Stimulated activated CD8-positive, alpha-beta memory T cell treated with anti-CD3 and anti-CD28 coated beads, Interleukin-7, amount 100 ng/mL, for 48 hours (primary cell): Measurements from ENCODE around the gene NFATC1.
"Not testable (repeated sequence)": the region's sequence is repeated elsewhere in the genome, so short reads cannot be mapped to it uniquely, and the experiment has no call there.

Experiments
- DNase-seq, 2 donors: peaks; one replicate each; pipeline ENCODE4 v3.0.0-alpha.2; 2020; ENCODE audit warnings: low read depth in 1 of 2; ENCODE audit errors: extremely low read depth in 1 of 2

Gene NFATC1

DNA sequence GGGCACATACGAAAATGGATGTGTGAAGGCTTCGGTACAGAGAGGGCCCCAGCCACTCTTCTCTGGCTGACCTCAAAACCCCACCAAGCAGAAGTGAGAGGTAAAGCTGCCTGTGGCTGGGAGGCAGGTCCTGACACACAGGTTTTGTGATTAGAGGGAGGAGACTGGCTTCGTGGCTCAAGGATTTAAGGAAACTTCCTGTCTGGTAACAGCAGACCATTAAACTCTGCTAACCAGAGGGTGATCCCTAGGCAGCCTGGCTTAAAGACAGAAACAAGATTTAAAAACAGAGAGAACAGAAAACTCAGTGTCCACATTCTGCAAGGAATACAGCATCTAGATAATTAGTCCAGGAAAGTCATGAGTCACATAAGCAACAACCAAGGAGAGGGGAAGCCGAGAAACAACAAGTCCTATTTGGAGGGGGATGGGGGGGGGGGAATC, 101.9 kb downstream of the NFATC1 start:
- no peak for DNase-seq

DNA sequence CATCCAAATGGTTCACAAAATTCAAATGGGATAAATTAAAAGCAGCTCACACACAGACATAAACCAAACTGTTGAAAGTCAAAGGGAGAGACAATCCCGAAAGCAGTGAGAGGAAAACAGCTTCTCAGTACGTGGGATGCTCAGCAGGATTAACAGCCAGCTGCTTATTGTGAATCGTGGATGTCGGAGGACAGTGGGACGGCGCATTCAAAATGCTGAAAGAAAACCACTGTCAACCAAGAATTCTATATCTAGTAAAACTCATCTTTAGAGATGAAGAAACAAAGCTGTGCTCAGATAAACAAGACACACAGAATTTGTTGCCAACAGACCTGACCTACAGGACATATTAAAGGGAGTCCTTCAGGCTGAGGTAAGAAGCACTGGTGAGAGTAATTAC, 102.9 kb downstream of the NFATC1 start:
- DNase-seq: no peak

DNA sequence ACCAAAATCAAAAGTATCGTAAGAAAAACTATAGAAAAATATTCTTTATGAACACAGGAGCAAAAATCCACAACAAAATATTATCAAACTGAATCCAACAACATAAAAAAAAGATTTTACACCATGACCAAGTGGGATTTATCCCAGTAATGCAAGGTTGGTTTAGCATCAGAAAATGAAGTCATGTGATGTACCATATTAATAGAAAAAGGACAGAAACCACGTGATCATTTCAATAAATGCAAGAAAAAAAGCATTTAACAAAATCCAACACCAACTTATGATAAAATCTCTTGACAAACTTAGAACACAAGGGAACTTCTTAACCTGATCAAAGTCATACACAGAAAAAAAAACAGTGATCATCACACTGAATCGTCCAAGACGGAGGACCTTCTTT, 105.3 kb downstream of the NFATC1 start:
- DNase-seq: no peak

DNA sequence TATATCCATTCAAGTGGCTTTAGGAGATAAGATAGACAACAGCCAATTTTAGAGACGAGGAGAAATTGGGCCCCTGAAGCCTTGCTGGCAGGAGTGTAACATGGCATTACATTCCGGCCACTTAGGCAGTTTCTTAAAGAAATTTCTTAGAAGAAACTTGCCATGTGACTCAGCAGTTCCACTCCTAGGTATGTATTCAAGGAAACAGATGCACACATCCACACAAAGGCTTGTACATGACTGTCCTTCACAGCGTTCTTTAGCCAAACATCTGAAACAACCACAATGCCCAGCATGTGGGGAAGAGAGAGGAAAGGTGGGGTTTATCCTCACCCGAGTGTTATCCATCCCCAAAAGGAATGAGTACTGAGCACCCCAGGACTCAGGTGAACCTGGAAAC, 107.1 kb downstream of the NFATC1 start:
- DNase-seq: no peak

DNA sequence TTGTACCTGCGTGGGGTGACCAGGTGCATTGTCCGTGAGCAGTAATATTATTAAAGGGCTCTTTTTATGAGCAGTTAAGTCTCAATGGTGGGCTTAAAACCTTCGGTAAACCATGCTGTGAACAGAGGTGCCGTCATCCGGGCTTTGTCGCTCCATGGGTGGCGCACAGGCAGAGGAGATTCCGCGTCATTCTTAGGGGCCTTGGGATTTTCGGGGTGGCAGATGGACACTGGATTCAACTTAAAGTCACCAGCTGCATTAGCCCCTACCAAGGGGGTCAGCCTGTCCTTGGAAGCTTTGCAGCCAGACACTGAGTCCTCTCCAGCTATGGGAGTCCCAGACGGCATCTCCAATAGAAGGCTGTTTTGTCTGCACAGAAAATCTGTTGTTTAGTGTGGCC, 107.7 kb downstream of the NFATC1 start:
- no peak for DNase-seq

DNA sequence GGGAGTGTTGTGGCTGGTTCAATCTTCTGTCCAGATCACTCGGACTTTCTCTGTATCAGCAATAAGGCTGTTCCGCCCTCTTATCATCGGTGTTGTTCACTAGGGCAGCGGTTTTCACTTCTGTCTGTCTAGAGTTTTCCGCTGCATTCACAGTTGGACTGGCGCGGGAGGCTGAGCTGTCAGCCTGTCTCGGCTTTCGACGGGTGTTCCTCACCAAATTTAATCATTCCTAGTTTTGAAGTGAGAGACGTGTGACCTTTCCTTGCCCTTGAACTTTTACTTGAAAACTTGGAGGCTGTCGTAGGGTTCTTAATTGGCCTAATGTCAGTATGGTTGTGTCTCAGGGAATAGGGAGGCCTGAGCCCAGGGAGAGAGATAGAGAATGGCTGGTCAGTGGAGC, 108.3 kb downstream of the NFATC1 start:
- no peak for DNase-seq

DNA sequence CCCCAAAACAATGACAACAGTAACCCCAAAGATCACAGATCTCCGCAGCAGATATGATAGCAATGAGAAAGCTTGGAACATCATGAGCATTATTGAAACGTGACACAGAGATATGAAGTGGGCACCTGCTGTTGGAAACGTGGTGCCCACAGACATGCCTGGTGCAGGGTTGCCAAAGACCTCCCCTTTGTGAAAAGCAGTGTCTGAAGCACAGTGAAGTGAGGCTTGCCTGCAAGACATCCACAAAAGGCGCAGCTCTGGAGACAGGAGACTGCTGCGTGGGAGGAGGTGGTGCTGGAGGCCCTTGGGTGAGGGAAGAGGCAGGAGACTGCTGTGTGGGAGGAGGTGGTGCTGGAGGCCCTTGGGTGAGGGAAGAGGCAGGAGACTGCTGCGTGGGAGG, 108.8 kb downstream of the NFATC1 start:
- DNase-seq: not testable (repeated sequence)

DNA sequence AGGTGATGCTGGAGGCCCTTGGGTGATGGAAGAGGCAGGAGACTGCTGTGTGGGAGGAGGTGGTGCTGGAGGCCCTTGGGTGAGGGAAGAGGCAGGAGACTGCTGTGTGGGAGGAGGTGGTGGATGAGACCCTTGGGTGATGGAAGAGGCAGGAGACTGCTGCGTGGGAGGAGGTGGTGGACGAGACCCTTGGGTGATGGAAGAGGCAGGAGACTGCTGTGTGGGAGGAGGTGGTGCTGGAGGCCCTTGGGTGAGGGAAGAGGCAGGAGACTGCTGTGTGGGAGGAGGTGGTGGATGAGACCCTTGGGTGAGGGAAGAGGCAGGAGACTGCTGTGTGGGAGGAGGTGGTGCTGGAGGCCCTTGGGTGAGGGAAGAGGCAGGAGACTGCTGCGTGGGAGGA, 109.7 kb downstream of the NFATC1 start:
- not testable (repeated sequence) for DNase-seq

DNA sequence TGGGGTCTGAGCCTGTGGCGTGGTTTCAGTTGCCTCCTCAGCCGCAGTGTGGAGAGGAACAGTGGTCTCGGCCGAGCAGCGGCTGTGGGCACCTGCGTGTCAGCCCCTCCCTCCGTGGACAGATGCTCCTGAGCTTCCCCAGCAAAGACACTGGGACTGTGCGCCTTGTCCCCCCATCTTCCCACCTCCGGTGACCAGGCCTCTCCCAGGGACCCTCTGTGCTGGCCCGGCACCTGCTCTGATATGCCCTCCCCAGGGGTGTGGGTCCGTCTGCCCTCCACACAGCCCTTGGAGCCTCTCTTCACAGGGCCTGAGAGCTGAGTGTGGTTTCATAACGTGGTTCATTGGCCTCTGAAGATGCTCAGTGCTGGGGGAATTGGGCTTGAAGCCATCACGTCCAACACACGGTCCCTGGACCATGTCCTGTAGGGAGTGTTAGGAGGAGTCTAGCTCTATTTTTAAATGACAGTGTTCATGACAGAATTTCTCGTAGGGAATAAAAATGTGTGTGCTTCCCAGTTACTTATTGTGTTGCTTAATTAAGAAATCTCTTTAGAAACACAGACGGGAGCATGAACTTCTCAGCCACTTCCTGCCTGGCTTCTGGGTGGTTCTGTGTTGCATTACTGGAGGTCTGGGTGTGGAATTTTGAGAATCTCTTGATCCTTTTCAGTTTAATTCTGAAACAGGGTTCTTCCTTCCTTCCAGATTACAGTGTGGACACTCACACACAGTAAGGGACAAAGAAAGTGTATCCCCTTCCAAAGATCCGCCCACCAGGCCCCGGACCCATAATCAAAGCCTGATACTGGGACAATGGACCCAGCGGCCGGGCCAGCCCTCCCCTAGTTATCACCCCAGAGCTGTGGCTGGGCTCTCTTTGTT, 110.7 kb downstream of the NFATC1 start:
- DNase-seq: no peak

DNA sequence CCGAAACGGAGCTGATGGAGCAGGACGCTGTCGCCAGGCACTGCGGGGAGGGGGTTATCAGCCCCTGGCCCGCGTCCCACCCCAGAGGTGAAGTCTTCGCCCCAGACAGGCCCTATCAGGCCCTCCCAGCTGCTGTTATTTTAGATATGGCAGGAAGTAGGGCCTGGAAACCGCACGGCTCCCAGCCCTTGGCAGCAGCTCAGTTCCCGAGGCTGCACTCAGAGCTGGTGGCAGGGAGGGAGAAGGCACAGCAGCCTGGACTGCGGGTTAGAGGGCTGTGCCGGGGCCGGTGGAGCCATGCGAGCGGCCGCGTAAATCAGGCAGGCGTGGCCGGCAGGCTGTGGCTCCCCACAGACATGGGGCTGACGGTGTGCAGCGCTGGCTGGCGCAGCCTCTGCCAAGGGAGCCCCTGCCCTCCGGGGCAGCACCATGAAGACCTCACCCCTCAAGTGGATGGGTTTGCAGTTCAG, 111.4 kb downstream of the NFATC1 start:
- DNase-seq: no peak

DNA sequence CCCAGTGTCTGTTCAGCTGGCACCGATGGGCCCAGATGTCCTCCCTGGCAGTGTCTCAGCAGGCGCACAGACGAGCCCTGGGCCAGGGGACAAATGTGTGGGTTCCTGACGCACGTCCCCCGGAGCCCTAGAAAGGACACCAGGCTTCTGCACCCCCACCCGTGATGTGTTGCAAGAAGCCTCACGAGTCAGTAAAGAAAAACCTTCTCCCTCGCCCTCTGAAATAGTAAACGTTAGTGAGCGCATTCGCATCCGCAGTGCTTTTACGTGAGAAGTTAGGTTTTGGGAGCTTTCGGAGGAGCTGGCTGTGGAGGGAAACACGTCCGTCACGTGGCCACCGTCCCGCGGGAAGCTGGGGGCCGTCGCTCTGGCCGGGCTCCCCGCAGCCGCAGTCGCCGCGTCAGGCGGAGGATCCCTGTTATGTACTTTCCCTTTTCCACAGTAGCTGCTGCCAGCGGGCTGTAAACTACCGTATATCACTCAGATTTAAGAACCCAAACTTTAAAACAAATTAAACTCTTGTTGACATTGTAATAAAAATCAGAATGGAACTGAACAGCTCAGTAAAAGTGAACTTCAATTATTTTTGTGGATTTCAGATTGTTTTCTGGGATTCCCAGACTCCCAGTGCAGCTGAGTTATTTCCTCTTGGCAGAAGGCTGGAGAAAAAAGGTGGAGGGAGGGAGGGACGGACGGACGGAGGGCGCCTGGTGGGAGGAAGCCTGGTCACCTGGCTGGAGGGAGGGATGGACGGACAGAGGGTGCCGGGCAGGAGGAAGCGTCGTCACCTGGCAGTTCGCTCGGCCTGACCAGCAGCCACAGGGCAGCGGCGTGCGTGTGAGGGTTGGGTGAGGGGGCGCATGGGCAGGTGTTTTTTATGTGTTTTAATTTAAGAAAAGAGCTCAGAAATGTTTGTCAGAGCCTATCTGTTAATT, 112.1 kb downstream of the NFATC1 start:
- no peak for DNase-seq

DNA sequence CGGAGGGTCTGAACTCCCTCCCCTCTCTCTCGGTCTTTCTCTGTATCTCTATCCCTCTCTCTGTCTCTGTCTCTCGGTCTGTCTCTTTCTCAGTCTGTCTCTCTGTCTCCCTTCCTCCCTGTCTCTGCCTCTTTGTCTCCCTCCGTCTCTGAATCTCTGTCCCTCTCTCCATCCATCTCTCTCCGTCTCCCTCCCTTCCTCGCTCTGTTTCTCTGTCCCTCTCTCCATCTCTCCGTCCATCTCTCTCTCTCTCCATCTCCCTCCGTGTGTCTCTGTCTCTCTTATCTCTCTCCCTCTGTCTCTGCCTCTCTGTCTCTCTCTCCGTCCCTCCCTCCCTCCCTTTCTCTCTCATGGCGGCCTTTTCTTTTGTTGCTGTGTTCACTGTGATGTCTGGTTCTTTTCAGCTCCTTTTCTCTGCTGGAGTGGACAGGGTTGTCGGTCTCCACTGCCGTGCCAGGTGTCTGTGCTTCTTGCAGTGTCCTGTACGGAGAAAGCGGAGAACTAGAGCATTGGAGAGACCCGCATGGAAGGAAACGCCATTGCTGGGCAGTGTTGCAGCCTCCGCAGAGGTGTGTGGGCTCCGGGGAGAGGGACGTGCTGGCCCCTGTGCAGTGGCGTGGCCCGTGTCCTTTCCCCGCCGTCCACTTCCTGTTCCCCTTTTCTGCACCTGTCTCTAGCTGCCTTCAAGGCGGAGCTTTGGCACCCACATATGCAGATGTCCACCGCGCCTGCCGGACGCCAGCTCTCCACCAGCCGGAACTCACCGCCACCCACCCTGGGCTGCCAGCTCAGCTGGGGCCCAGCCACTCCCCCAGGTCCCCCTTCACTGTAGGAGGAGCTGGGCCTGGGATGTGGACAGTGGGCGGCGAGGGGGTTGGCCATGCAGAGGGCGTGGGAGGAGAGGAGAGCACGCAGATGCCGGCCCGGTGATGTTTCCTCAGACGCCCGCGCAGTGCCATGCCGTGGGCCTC, 113.1 kb downstream of the NFATC1 start:
- no peak for DNase-seq

DNA sequence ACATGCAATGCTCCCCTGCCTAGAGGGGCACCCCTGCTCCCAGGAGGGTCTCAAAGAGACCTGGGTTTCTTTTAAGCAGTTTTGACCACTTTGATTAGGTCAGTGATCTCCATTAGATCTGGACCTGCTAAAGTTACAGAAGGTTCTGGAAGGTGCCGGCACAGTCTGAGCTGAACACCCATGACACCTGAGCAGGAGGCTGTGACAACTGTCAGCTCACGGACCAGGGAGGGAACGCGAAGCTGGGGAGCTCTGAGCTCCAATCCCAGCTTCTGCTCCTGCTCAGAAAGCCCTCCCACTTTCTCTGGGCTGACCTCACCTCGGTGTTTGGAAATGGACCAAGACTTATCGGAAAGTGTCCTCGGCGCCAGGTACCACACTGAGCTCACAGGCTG, 113.8 kb downstream of the NFATC1 start:
- no peak for DNase-seq

DNA sequence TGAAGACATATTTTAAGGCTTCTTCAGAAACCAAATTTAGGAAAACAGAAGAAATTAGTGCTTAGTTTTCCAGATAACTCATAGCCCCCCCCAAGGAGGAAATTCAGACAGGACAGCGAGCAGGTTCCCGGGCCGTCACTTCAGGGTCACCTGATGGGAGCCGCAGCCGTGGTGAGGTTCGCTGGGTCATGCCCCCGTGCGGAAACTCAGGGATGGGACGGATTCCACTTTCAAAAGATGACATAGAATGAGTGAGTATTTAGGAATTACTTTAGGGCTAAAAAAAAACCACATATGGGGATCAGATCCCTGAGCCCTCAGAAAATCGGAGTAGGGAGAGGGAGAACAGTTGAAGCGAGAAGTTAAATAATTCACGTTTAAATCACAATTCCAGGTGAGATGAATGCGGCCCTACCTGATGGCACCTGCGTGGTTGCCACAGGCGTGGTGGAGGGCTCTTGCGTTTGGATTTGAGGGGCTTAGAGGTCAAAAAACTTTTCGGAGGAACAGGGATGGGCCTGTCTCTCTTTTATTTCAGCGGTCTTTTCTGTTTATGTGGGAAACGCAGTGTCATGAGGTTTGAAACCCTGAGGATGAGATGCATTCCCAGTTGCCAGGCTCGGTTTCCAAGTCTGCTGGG, 114.4 kb downstream of the NFATC1 start:
- DNase-seq: no peak

DNA sequence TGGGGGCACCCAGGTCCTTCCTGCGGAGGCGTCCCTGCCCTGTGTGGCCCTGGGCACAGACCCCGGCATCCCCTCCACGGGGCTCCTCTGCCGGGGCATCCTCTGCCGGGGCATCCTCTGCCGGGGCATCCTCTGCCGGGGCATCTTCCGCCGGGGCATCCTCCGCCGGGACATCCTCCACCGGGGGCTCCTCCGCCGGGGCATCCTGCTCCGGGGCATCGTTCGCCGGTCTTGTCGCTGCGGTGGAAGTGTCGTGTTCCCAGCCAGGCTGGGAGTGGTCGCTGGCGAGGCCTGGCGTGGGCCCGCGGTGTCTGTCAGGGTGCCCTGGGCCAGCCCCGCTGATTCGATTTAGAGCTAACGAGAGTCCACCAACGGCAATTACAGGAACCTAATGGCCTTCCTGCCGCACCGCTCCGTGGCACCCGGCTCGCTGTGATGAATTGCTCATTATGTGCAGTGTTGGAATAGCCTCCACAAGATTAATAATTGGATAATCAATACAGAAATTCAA, 115.1 kb downstream of the NFATC1 start:
- DNase-seq: no peak

DNA sequence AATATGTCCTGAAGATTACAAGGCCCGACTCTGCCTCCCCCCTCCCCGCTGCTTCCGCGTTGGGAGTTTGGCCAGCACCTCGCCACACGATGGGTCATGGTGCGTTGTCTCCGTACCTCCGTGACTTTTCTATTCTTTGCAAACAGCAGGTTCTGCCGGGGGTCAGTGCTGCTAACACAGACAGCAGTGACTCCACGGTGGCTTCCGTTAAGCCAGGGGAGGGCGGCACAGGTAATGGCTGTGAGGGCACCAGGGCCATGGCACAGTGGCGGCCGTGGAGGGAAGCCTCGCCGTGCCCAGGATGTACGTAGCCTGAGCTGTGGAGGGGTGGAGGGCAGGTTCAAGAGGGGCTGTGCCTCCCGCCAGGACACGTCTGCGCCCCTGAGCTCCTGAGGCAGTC, 115.5 kb downstream of the NFATC1 start:
- DNase-seq: no peak

DNA sequence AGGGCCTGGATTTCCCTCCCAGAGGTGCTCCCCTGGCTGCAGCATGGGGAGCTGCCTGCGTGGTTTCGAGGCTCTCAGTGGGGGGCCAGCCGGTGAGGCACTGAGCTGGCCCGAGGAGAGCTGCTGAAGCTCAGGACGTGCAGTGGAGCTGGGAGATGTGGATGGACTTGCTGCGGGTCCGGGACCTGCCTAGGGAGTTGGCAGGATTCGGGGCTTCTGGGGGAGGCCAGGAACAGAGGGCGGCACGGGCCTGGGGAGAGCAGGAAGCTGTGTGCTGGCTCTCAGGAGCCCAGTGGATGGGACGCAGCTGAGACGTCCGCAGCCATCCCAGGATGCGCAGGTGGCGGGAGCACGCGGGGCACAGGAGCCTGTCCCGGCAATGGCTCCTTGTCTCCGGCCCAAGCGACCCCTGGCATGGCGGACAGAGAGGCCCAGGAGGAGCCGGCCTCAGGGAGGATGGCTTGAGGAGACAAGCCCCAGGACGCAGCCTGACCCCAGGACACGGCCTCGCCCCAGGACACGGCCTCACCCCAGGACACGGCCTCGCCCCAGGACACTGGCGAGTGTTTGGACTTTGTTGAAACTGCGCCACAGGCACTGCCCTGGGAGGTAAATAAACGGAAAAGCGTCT, 116.1 kb downstream of the NFATC1 start:
- no peak for DNase-seq

DNA sequence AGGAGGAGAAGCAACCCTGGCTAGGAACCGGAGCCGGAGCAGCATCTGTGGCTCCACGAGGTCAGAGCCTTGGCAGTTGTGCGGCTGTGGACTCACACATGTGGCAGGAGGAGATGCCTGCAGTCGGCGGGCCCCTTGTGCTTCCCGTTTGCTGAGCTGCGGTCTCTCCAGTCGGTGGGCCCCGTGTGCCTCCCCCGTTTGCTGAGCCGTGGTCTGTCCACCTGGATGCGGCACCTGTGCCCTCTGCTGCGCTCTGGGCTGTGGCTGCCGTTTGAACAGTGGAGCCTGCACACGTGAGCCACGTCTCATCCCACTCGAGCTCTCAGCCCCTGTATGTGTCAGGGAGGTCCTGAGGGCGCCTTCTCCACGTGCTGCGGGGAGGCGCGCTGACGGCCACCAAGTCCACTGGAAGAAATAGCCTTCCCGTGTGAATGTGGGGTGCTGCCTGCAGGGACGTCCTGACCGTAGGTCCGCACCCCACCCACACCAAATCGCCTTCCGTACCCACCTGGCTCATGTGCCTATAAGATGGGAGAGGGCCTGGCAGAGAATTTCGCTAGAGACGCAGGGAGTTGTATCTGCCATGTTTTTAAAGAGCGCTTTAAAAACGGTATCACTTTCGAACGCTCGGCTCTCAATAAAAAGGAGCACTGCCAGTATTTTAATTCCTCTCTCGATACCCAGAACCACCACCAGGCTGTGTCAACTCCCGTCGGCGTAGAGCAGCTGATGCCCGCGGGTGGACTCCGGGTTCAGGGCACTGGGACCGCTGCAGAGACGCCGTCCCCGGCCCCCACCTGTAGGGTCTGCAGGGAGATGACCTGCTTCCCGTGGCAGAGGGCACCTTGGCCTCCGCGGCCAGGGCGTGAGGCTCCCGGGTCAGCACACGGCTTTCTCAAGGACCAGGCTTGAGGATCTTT, 117.0 kb downstream of the NFATC1 start:
- DNase-seq: no peak
